ENCODE results near the gene HINFP. TPM values are rescaled to one million over a fixed set of nuclear protein-coding genes. Genes with fewer than 3 reads are reported as not detected.

The HINFP gene
- polyA plus RNA-seq, 1 donor from 2014 or later = 50.0 TPM

DNA sequence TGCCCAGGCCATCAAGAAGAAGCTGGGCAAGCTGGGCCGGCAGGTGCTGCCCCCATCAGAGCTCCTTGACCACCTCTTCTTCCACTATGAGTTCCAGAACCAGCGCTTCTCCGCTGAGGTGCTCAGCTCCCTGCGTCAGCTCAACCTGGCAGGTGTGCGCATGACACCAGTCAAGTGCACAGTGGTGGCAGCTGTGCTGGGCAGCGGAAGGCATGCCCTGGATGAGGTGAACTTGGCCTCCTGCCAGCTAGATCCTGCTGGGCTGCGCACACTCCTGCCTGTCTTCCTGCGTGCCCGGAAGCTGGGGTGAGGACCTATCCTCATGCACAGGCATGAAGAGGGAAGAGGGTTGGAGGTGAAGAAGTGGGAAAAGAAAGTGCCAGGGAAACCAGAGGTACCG is 58.6 kb downstream of the HINFP start:
- H3K4me2 ChIP-seq (ENCODE audit: low read length) = no peak overlapping the region
- H3K36me3 ChIP-seq (ENCODE audit: insufficient read depth, low read length) = no peaks in the 10 kb centered on the region
- no peaks in the 10 kb centered on the region for H3K9me2 ChIP-seq (ENCODE audit: insufficient read depth, low read length)
- H4K20me1 ChIP-seq (ENCODE audit: insufficient read depth) = no peaks in the 10 kb centered on the region
- no peaks in the 10 kb centered on the region for H3K79me2 ChIP-seq (replicated peaks; ENCODE audit: insufficient read depth, low read length)
- no peak for TF ChIP-seq RAD21 (conservative IDR thresholded peaks at IDR 0.05)
- TF ChIP-seq EP300 (conservative IDR thresholded peaks at IDR 0.05; ENCODE audit: poor library complexity, severe bottlenecking) = no peak
- no peak for TF ChIP-seq EZH2 (IDR thresholded peaks at IDR 0.05; ENCODE audit: borderline replicate concordance, insufficient read depth, low read length, poor library complexity, severe bottlenecking)
- TF ChIP-seq, protein P1, sequence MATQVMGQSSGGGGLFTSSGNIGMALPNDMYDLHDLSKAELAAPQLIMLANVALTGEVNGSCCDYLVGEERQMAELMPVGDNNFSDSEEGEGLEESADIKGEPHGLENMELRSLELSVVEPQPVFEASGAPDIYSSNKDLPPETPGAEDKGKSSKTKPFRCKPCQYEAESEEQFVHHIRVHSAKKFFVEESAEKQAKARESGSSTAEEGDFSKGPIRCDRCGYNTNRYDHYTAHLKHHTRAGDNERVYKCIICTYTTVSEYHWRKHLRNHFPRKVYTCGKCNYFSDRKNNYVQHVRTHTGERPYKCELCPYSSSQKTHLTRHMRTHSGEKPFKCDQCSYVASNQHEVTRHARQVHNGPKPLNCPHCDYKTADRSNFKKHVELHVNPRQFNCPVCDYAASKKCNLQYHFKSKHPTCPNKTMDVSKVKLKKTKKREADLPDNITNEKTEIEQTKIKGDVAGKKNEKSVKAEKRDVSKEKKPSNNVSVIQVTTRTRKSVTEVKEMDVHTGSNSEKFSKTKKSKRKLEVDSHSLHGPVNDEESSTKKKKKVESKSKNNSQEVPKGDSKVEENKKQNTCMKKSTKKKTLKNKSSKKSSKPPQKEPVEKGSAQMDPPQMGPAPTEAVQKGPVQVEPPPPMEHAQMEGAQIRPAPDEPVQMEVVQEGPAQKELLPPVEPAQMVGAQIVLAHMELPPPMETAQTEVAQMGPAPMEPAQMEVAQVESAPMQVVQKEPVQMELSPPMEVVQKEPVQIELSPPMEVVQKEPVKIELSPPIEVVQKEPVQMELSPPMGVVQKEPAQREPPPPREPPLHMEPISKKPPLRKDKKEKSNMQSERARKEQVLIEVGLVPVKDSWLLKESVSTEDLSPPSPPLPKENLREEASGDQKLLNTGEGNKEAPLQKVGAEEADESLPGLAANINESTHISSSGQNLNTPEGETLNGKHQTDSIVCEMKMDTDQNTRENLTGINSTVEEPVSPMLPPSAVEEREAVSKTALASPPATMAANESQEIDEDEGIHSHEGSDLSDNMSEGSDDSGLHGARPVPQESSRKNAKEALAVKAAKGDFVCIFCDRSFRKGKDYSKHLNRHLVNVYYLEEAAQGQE (IDR thresholded peaks at IDR 0.05; ENCODE audit: borderline replicate concordance) = no peak
- no peak for TF ChIP-seq SMC3 (conservative IDR thresholded peaks at IDR 0.05; ENCODE audit: poor library complexity)
- no peak for TF ChIP-seq POLR2AphosphoS5 (IDR thresholded peaks at IDR 0.05)
- TF ChIP-seq, protein P2, sequence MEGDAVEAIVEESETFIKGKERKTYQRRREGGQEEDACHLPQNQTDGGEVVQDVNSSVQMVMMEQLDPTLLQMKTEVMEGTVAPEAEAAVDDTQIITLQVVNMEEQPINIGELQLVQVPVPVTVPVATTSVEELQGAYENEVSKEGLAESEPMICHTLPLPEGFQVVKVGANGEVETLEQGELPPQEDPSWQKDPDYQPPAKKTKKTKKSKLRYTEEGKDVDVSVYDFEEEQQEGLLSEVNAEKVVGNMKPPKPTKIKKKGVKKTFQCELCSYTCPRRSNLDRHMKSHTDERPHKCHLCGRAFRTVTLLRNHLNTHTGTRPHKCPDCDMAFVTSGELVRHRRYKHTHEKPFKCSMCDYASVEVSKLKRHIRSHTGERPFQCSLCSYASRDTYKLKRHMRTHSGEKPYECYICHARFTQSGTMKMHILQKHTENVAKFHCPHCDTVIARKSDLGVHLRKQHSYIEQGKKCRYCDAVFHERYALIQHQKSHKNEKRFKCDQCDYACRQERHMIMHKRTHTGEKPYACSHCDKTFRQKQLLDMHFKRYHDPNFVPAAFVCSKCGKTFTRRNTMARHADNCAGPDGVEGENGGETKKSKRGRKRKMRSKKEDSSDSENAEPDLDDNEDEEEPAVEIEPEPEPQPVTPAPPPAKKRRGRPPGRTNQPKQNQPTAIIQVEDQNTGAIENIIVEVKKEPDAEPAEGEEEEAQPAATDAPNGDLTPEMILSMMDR (IDR thresholded peaks at IDR 0.05; ENCODE audit: poor library complexity, severe bottlenecking) = no peak
- TF ChIP-seq TAF1 (IDR thresholded peaks at IDR 0.05; ENCODE audit: low read depth) = no peak
- H2AFZ ChIP-seq (ENCODE audit: low read depth, low read length) = no peak overlapping the region
- no peak overlapping the region for H3K27ac ChIP-seq (ENCODE audit: low read length)
- H3K9me3 ChIP-seq (ENCODE audit: low read length) = no peaks in the 10 kb centered on the region
- no peaks in the 10 kb centered on the region for H3K27me3 ChIP-seq (ENCODE audit: insufficient read depth, low read depth, low read length)
- H3K4me3 ChIP-seq (ENCODE audit: low read length) = no peak overlapping the region
- H3F3A ChIP-seq (ENCODE audit: insufficient read depth, low read length, poor library complexity, severe bottlenecking) = no peaks in the 10 kb centered on the region
- no peak overlapping the region for H3K9ac ChIP-seq (ENCODE audit: low read length)

DNA sequence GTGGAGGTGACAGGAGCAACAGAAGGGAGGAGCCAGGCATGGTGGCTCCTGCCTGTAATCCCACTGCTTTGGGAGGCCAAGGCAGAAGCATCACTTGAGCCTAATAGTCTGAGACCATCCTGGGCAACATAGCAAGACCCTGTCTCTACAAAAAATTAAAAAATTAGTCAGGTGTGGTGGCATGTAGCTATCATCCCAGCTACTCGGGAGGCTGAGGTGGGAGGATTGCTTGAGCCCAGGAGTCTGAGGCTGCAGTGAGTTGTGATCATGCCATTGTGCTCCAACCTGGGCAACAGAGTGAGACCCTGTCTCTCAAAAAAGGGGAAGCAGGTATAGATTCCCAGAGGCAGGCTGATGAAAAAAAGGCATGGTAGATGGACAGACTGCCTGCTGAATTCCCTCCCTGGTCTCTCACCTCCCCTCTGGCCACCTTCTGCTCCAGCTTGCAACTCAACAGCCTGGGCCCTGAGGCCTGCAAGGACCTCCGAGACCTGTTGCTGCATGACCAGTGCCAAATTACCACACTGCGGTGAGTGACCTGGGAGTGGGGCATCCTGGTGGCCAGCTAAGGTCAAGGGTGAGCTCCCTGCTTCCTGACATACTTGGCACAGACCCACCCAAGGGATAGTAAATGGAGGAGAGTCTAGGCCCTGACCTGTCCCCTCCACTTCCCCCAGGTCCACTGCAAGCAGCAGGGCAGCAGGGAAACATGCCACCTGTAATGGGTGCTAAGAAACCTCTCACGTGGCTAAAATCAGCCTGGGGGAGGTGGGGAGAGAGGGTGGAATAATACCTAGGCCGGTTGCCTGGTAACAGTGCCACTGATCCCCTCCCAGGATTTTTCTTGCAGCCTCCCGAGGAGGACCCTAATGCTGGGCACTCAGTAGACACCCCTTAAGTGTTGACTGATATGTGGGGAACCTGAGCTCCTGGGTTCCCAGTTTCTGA is 59.6 kb downstream of the HINFP start:
- Histone ChIP-seq H3F3A (ENCODE audit: insufficient read depth, low read length, poor library complexity, severe bottlenecking) (no peaks in the 10 kb centered on the region), H3K4me2 (ENCODE audit: low read length) (no peak overlapping the region), H3K79me2 (replicated peaks; ENCODE audit: insufficient read depth, low read length) (no peaks in the 10 kb centered on the region), H4K20me1 (ENCODE audit: insufficient read depth) (no peaks in the 10 kb centered on the region), H3K4me3 (ENCODE audit: low read length) (no peak overlapping the region), H3K9ac (ENCODE audit: low read length) (no peak overlapping the region), H3K9me2 (ENCODE audit: insufficient read depth, low read length) (no peaks in the 10 kb centered on the region), H3K27ac (ENCODE audit: low read length) (no peak overlapping the region), H3K27me3 (ENCODE audit: insufficient read depth, low read depth, low read length) (no peaks in the 10 kb centered on the region), H3K36me3 (ENCODE audit: insufficient read depth, low read length) (no peaks in the 10 kb centered on the region), H2AFZ (ENCODE audit: low read depth, low read length) (no peak overlapping the region), H3K9me3 (ENCODE audit: low read length) (no peaks in the 10 kb centered on the region)
- TF ChIP-seq SMC3 (conservative IDR thresholded peaks at IDR 0.05; ENCODE audit: poor library complexity) = no peak
- TF ChIP-seq, protein P2 (IDR thresholded peaks at IDR 0.05; ENCODE audit: poor library complexity, severe bottlenecking) = no peak
- no peak for TF ChIP-seq EZH2 (IDR thresholded peaks at IDR 0.05; ENCODE audit: borderline replicate concordance, insufficient read depth, low read length, poor library complexity, severe bottlenecking)
- no peak for TF ChIP-seq TAF1 (IDR thresholded peaks at IDR 0.05; ENCODE audit: low read depth)
- TF ChIP-seq, protein P1 (IDR thresholded peaks at IDR 0.05; ENCODE audit: borderline replicate concordance) = no peak
- TF ChIP-seq EP300 (conservative IDR thresholded peaks at IDR 0.05; ENCODE audit: poor library complexity, severe bottlenecking) = no peak
- TF ChIP-seq MXI1 (conservative IDR thresholded peaks at IDR 0.05; ENCODE audit: poor library complexity, severe bottlenecking) = no peak
- no peak for TF ChIP-seq RAD21 (conservative IDR thresholded peaks at IDR 0.05)
- TF ChIP-seq POLR2AphosphoS5 (IDR thresholded peaks at IDR 0.05) = no peak
